HEK293 (cell line): Measurements from ENCODE around the gene ATP5F1D.

Source experiments
- BCL11A ChIP-seq: fragments of 450-650 bp; formaldehyde crosslinking; IDR thresholded peaks from 2 replicates; pipeline ENCODE4 v1.5.1; 2016; ENCODE audit warnings: low read depth, missing biosample characterization, missing genetic modification characterization
- BCL11B ChIP-seq: fragments of 450-650 bp; formaldehyde crosslinking; IDR thresholded peaks from 2 replicates; pipeline ENCODE4 v1.5.1; 2016; ENCODE audit warnings: low read depth, missing biosample characterization, missing genetic modification characterization
- EGR2 ChIP-seq: fragments of 450-650 bp; formaldehyde crosslinking; IDR thresholded peaks from 2 replicates; pipeline ENCODE4 v1.5.1; 2016; ENCODE audit warnings: low read depth, missing biosample characterization, missing genetic modification characterization
- GLI4 ChIP-seq: fragments of 450-650 bp; formaldehyde crosslinking; IDR thresholded peaks from 2 replicates; pipeline ENCODE4 v1.5.1; 2016; ENCODE audit warnings: missing biosample characterization, missing genetic modification characterization
- MYNN ChIP-seq: fragments of 450-650 bp; formaldehyde crosslinking; IDR thresholded peaks from 2 replicates; pipeline ENCODE4 v1.5.1; 2016; ENCODE audit warnings: missing biosample characterization, missing genetic modification characterization, borderline replicate concordance
- SP7 ChIP-seq: fragments of 450-650 bp; formaldehyde crosslinking; IDR thresholded peaks from 2 replicates; pipeline ENCODE4 v1.5.1; 2016; ENCODE audit warnings: missing biosample characterization, missing genetic modification characterization
- YY2 ChIP-seq: fragments of 450-650 bp; formaldehyde crosslinking; IDR thresholded peaks from 2 replicates; pipeline ENCODE4 v1.5.1; 2016; ENCODE audit warnings: missing biosample characterization, missing genetic modification characterization
- ZBTB11 ChIP-seq: fragments of 450-650 bp; formaldehyde crosslinking; conservative IDR thresholded peaks from 2 replicates; pipeline ENCODE4 v1.5.1; 2016; ENCODE audit warnings: low read depth, missing biosample characterization, missing genetic modification characterization
- ZBTB48 ChIP-seq: fragments of 450-650 bp; formaldehyde crosslinking; IDR thresholded peaks from 2 replicates; pipeline ENCODE4 v1.5.1; 2016; ENCODE audit warnings: missing biosample characterization, missing genetic modification characterization
- ZFP37 ChIP-seq: fragments of 450-650 bp; formaldehyde crosslinking; IDR thresholded peaks from 2 replicates; pipeline ENCODE4 v1.5.1; 2016; ENCODE audit warnings: missing biosample characterization, missing genetic modification characterization
- ZNF10 ChIP-seq: fragments of 450-650 bp; formaldehyde crosslinking; IDR thresholded peaks from 2 replicates; pipeline ENCODE4 v1.5.1; 2017; ENCODE audit warnings: missing biosample characterization, missing genetic modification characterization
- ZNF132 ChIP-seq: fragments of 450-650 bp; formaldehyde crosslinking; IDR thresholded peaks from 2 replicates; pipeline ENCODE4 v1.5.1; 2017; ENCODE audit warnings: missing biosample characterization, missing genetic modification characterization, borderline replicate concordance
- ZNF16 ChIP-seq: fragments of 450-650 bp; formaldehyde crosslinking; IDR thresholded peaks from 2 replicates; pipeline ENCODE4 v1.5.1; 2016; ENCODE audit warnings: low read depth, missing biosample characterization, missing genetic modification characterization
- ZNF19 ChIP-seq: fragments of 450-650 bp; formaldehyde crosslinking; IDR thresholded peaks from 2 replicates; pipeline ENCODE4; 2016; ENCODE audit warnings: missing biosample characterization, missing genetic modification characterization, low read depth
- ZNF2 ChIP-seq: fragments of 450-650 bp; formaldehyde crosslinking; IDR thresholded peaks from 2 replicates; pipeline ENCODE4 v1.5.1; 2016; ENCODE audit warnings: missing biosample characterization, missing genetic modification characterization
- ZNF37A ChIP-seq: fragments of 450-650 bp; IDR thresholded peaks from 2 replicates; pipeline ENCODE4 v1.5.1; 2018; ENCODE audit warnings: missing biosample characterization, missing genetic modification characterization
- ZNF391 ChIP-seq: fragments of 450-650 bp; formaldehyde crosslinking; IDR thresholded peaks from 2 replicates; pipeline ENCODE4 v1.5.1; 2016; ENCODE audit warnings: low read depth, missing biosample characterization, missing genetic modification characterization, borderline replicate concordance
- ZNF433 ChIP-seq: fragments of 450-650 bp; formaldehyde crosslinking; IDR thresholded peaks from 2 replicates; pipeline ENCODE4 v1.5.1; 2016; ENCODE audit warnings: missing biosample characterization, missing genetic modification characterization, low read depth
- ZNF473 ChIP-seq: fragments of 450-650 bp; formaldehyde crosslinking; IDR thresholded peaks from 2 replicates; pipeline ENCODE4 v1.5.1; 2017; ENCODE audit warnings: missing biosample characterization, missing genetic modification characterization
- ZNF544 ChIP-seq: fragments of 450-650 bp; formaldehyde crosslinking; IDR thresholded peaks from 2 replicates; pipeline ENCODE4 v1.5.0; 2017; ENCODE audit warnings: missing biosample characterization, missing genetic modification characterization
- ZNF549 ChIP-seq: fragments of 450-650 bp; IDR thresholded peaks from 2 replicates; pipeline ENCODE4 v1.5.1; 2018; ENCODE audit warnings: missing biosample characterization, missing genetic modification characterization, mild to moderate bottlenecking, inconsistent platforms, moderate library complexity
- ZNF555 ChIP-seq: fragments of 450-650 bp; formaldehyde crosslinking; conservative IDR thresholded peaks from 2 replicates; pipeline ENCODE4 v1.5.1; 2017; ENCODE audit warnings: missing biosample characterization, mild to moderate bottlenecking, missing genetic modification characterization, inconsistent platforms
- ZNF596 ChIP-seq: fragments of 450-650 bp; IDR thresholded peaks from 2 replicates; pipeline ENCODE4 v1.5.0; 2018; ENCODE audit warnings: missing biosample characterization, mild to moderate bottlenecking, missing genetic modification characterization, moderate library complexity
- ZNF623 ChIP-seq: fragments of 450-650 bp; formaldehyde crosslinking; IDR thresholded peaks from 2 replicates; pipeline ENCODE4 v1.5.1; 2016; ENCODE audit warnings: missing biosample characterization, missing genetic modification characterization
- ZNF658 ChIP-seq: fragments of 450-650 bp; formaldehyde crosslinking; IDR thresholded peaks from 2 replicates; pipeline ENCODE4; 2016; ENCODE audit warnings: missing biosample characterization, missing genetic modification characterization
- ZNF660 ChIP-seq: fragments of 450-650 bp; IDR thresholded peaks from 2 replicates; pipeline ENCODE4 v1.5.1; 2018; ENCODE audit warnings: missing biosample characterization, mild to moderate bottlenecking, missing genetic modification characterization
- ZNF704 ChIP-seq: fragments of 450-650 bp; formaldehyde crosslinking; IDR thresholded peaks from 2 replicates; pipeline ENCODE4 v1.5.1; 2016; ENCODE audit warnings: missing biosample characterization, missing genetic modification characterization
- ZNF792 ChIP-seq: fragments of 450-650 bp; formaldehyde crosslinking; IDR thresholded peaks from 2 replicates; pipeline ENCODE4 v1.5.1; 2016; ENCODE audit warnings: missing biosample characterization, missing genetic modification characterization
- ZSCAN30 ChIP-seq: fragments of 450-650 bp; IDR thresholded peaks from 2 replicates; pipeline ENCODE4 v1.5.1; 2018; ENCODE audit warnings: missing biosample characterization, mild to moderate bottlenecking, missing genetic modification characterization, moderate library complexity
- TF ChIP-seq, protein P1 (sequence below): fragments of 450-650 bp; formaldehyde crosslinking; IDR thresholded peaks from 2 replicates; pipeline ENCODE4 v1.5.1; 2016; ENCODE audit warnings: missing biosample characterization, missing genetic modification characterization
- TF ChIP-seq, protein P2 (sequence below): fragments of 450-650 bp; formaldehyde crosslinking; IDR thresholded peaks from 2 replicates; pipeline ENCODE4 v1.5.1; 2016; ENCODE audit warnings: missing biosample characterization, missing genetic modification characterization

The ATP5F1D gene

DNA sequence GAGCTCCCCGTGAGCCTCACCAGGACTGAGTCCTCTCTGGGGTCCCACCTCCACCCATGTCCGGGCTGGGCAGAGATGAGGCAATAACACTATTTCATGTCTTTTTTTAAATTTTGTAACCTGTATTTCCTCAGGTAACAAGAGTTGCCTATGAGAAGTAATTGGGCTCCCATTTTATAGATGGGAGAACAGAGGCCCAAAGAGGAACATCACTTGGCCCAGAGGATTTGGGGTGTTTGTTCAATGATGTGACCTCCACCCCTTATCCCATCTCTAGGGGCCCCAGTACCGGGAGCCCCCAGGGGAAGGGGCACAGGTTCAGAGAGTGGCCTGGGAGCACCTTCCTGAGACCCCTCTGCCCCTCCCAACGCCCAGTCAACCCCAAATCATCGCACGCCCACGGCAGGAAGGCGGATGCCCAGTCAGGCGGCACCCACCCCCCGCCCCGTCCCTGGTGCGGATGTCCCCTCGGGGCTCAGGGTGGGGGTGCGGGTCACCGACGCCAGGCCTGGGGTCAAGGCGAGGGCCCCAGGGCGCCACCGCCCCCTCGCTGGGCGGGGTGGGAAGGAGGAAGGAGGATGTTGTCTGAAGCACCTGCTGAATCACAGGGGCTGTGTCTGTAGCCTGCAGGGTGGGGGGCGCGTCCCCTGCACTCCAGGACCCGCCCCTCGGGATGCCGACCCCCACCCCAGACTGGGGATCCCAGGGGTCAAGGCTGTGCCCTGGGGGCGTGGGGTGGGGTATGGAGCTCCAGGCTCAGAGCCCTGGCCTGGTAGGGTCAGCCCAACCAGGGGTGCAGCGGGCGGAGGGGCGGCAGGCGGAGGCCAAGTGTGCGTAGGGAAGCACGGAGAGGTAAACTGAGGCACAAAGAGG is 18.6 kb downstream of the ATP5F1D start (continued):
- TF ChIP-seq ZNF792 (tag by site-specific recombination) (no peak), ZNF473 (tag by site-specific recombination) (no peak), ZNF16 (tag by site-specific recombination) (no peak), BCL11B (peak; percentile 88), EGR2 (tag by site-specific recombination) (peak; percentile 84), ZSCAN30 (tag by site-specific recombination) (0 out of 2 replicates have a peak, but pooled peaks have one; percentile 43), ZNF2 (tag by site-specific recombination) (0 out of 2 replicates have a peak, but pooled peaks have one; percentile 36), YY2 (tag by site-specific recombination) (no peak), ZNF37A (tag by site-specific recombination) (no peak), ZNF660 (0 out of 2 replicates have a peak, but pooled peaks have one; percentile 17), ZNF623 (tag by site-specific recombination) (no peak), SP7 (no peak), BCL11A (tag by site-specific recombination) (peak; percentile 82; the same call in 1 of the 2 replicates), ZNF132 (tag by site-specific recombination) (no peak), ZBTB48 (peak; percentile 39; the same call in 1 of the 2 replicates), MYNN (no peak), ZFP37 (tag by site-specific recombination) (no peak), ZNF555 (tag by site-specific recombination) (no peak), ZNF544 (no peak), ZNF704 (tag by site-specific recombination) (no peak), ZNF391 (tag by site-specific recombination) (no peak), GLI4 (tag by site-specific recombination) (no peak), ZNF549 (tag by site-specific recombination) (no peak), ZNF19 (tag by site-specific recombination) (no peak), ZNF433 (tag by site-specific recombination) (no peak), ZNF10 (tag by site-specific recombination) (no peak; the same call in 1 of the 2 replicates), ZNF596 (tag by site-specific recombination) (no peak), ZBTB11 (peak; percentile 34; the same call in 1 of the 2 replicates), ZNF658 (tag by site-specific recombination) (no peak)
- TF ChIP-seq, protein P1, sequence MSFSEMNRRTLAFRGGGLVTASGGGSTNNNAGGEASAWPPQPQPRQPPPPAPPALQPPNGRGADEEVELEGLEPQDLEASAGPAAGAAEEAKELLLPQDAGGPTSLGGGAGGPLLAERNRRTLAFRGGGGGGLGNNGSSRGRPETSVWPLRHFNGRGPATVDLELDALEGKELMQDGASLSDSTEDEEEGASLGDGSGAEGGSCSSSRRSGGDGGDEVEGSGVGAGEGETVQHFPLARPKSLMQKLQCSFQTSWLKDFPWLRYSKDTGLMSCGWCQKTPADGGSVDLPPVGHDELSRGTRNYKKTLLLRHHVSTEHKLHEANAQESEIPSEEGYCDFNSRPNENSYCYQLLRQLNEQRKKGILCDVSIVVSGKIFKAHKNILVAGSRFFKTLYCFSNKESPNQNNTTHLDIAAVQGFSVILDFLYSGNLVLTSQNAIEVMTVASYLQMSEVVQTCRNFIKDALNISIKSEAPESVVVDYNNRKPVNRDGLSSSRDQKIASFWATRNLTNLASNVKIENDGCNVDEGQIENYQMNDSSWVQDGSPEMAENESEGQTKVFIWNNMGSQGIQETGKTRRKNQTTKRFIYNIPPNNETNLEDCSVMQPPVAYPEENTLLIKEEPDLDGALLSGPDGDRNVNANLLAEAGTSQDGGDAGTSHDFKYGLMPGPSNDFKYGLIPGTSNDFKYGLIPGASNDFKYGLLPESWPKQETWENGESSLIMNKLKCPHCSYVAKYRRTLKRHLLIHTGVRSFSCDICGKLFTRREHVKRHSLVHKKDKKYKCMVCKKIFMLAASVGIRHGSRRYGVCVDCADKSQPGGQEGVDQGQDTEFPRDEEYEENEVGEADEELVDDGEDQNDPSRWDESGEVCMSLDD (tag by site-specific recombination): peak; percentile 93
- TF ChIP-seq, protein P2, sequence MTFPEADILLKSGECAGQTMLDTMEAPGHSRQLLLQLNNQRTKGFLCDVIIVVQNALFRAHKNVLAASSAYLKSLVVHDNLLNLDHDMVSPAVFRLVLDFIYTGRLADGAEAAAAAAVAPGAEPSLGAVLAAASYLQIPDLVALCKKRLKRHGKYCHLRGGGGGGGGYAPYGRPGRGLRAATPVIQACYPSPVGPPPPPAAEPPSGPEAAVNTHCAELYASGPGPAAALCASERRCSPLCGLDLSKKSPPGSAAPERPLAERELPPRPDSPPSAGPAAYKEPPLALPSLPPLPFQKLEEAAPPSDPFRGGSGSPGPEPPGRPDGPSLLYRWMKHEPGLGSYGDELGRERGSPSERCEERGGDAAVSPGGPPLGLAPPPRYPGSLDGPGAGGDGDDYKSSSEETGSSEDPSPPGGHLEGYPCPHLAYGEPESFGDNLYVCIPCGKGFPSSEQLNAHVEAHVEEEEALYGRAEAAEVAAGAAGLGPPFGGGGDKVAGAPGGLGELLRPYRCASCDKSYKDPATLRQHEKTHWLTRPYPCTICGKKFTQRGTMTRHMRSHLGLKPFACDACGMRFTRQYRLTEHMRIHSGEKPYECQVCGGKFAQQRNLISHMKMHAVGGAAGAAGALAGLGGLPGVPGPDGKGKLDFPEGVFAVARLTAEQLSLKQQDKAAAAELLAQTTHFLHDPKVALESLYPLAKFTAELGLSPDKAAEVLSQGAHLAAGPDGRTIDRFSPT (tag by site-specific recombination): peak; percentile 68; the same call in 1 of the 2 replicates
